Activated naive CD4-positive, alpha-beta T cell treated with anti-CD3 and anti-CD28 coated beads, Interleukin-2, amount 50 U/mL, for 16 hours (primary cell): ENCODE data around the gene CDC34.

Experiments used
- DNase-seq: peaks from one replicate; pipeline ENCODE4 v3.0.0-alpha.2; 2020

The CDC34 gene

DNA sequence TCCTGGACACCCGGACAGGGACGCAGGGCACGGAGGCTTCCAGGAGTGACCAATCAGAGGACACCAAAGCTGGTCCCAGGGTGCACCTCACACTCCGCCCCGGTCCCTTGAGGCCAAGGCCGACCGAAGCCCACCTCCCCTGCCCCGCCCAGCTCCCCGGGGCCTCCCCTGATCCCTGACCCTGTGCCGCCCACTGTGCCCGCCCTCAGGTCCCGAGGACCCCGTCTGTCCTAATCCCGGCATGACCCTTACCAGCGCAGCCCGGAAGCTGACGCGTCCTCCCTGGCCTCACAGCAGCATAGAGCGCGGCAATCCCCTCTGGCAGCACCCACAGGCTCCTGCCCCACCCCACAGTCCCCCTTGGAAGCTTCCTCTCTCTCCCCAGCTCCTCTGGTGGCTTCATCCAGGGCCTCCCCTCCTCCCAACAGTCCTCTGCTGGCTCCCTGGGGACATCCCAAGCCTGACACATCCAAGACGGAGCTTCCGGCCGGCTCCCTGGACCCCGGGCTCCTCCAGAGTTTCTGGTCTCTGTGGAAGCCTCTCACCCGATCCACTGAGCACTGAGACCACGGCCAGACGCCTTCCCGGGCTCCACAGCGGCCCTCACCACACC, 7.4 kb upstream of the CDC34 start:
- no peak for DNase-seq

DNA sequence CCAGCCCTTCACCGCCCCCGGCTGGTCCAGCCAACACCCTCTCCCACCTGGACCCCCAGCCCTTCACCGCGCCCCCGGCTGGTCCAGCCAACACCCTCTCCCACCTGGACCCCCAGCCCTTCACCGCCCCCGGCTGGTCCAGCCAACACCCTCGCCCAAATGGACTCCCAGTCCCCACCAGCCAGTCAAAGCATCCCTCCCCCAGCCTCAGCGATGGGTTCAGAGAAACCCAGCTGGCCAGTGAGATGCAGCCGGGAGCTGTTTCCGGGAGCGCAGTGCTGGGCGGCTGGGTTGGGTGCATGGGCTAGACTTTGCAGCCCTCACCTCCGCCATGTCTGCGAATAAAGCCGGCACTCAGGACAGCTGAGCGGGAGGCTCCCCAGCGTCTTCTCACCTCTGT, 6.5 kb upstream of the CDC34 start:
- no peak for DNase-seq

DNA sequence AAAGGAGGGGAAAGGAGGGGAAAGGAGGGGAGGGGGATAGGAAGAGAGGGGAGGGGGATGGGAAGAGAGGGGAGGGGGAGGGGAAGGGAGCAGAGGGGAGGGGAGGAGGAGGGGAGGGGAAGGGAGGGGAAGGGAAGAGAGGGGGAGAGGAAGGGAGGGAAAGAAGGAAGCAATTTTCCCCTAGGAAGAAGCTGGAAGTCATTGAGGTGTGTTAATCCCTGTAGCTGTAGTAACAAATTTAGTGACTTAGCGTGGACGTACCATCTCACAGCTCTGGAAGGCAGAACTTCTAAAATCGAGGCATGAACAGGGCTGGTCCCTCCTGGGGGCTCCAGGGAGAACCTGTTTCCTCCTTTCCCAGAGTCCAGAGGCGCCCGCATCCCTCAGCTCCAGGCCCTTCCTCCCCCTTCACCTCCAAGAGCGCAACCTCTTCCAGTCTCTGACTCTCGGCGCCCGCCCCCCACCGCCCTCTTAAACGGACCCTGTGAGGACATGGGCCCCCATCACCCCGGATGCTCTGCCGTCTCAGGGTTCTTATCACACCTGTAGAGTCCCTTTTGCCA, 5.6 kb upstream of the CDC34 start:
- DNase-seq: no peak

DNA sequence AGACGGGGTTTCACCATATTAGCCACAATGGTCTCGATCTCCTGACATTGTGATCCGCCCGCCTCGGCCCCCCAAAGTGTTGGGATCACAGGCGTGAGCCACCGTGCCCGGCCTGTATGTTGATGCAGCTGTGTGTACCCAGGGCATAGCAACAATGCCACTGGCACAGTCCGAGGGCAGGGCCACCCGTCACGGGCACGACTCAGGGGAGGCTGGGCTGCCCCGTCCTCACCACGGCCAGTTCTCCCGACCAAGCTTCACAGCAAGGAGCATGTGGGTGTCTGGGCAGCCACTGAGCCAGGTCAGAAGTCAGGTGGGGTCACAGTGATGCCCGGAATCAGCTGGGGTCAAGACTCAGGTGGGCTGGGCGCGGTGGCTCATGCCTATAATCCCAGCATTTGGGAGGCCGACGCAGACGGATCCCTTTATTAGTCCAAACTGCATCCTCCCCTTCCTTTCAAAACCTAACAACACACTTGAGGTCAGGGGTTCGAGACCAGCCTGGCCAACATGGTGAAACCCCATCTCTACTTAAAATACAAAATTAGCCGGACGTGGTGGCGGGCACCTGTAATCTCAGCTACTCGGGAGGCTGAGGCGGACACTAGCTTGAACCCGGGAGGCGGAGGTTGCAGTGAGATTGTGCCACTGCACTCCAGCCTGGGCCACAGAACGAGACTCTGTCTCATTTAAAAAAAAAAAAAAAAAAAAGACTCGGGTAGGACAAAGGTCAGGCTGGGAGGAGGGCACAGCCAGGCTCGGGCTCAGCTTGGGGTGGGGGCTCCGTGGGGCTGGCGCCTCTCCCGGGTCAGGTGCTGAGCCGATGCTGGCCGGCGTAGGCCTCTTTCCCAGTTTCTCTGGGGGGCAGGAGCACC, 1.2 kb upstream of the CDC34 start:
- DNase-seq: no peak

DNA sequence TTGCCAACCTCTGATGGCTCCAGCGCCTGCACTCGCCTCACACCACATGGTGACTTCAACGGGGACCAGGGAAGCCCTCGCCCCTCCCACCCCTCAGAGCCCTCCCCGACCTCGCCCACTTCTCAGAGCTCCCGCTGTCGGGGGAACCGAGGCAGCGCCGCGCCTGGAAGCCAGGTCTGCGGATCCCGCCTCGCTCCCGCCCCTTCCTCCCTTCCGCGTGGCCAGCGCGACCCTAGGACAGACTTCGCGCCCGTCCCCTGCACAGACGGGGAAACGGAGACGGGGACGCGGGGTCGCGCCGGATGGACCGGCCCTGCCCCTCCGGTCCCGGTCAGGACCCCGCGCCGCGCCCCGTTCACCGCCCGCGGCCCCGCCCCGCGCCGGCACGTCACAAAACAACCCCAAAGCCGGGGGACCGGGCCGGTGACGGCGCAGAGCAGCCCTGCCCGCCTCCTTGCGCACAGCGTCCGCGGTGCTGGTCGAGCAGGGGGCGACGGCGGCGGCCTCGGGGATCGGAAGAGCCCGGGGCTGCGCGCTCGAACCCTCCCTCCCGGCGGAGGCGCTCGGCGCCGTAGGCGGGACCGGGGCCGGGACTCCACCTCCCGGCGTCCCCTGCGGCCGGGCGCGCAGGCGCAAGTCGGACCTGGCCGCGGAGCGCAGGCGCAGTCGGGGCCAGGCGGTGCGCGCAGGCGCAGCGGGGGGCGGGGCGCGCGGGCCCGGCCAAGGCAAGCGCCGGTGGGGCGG, 379 bp upstream of the CDC34 start:
- peak; percentile 88 for DNase-seq

DNA sequence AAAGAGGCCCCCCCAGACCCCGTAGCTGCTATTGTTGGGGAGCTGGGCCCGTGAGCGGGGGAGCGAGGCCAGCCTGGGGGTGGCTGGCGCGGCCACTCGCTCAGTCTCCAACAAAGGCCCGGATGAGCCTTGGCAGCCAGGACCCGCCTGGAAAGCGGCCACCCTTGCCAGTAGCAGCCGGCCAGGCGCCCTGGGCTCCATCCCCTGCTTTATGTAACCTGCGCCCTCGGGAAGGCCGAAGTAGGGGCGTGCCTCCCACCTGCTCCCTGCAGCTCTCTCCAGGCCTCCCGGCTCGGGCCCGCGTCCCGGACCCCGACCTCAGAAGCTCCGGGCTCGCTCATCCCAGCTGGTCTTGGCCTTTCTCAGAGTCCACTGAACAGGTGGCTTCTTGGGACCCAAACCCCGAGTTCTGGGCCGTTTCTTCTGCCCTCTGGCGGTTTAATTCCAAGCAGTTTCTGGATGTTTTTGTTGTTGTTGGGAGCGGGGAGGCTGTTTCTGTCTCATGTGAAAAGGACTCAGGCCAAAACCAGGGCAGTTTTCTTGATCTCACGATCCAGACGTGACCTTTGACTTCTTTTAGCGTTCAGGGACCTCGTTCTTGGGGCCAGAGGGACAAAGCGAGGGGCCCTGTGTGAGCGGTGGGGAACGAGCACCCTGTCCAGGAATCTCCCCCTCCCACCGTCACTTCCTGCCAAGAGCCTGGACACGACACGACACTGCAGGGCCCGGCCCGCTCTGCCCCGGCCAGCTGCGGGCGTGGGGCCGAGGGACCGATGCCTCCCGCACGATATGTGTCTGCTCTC, 1.2 kb downstream of the CDC34 start:
- peak; percentile 33 for DNase-seq

DNA sequence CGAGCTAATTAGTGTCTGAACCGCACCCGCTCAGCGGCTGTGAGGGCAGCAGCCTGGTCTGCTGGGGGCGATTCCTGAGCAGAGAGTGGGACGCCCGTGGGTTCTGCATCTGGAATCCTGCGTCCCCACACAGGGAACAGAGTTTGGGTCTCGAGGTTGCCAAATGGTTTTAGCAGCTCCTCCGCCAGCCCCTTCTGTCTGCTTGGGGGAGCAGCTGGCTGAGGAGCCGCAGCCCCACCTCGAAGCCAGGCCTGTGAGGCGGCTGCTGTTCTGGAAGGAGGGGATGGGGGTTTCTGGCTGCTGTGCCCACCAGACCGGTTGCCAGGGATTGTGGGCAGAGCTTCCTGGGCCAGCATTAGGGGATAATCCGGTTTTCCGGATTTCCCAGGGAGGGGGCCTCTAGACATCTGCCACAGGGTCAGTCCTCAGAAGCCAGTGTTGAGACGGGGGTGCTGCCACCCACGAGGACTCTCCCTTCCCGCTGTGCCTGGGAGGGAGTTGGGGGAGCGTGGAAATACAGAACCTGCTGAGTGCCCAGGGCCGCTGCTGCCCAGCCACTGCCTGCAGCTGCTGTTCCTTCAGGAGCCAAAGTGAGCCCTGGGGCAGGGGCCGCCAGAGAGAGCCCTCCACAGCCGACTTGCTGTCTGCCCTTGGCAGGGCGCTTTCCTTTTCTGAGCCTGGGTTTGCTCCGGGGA, 2.0 kb downstream of the CDC34 start:
- DNase-seq: no peak

DNA sequence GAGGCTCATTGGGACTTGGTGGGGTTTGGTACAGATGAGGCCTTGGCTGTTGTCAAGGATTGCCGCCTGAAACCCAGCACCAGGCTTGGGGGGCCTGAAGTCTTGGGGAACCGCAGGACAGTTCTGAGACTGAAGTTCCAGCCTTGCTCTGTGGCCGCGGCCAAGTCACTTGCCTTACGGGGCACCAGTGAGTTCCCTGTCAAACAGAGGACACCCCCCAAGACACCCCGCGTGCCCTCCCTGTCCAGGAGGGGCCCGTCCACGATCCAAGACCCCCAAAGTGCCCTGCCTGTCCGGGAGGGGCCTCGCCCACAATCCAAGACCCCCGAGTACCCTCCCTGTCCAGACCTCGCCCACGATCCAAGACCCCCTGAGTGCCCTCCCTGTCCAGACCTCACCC, 2.5 kb downstream of the CDC34 start:
- no peak for DNase-seq

DNA sequence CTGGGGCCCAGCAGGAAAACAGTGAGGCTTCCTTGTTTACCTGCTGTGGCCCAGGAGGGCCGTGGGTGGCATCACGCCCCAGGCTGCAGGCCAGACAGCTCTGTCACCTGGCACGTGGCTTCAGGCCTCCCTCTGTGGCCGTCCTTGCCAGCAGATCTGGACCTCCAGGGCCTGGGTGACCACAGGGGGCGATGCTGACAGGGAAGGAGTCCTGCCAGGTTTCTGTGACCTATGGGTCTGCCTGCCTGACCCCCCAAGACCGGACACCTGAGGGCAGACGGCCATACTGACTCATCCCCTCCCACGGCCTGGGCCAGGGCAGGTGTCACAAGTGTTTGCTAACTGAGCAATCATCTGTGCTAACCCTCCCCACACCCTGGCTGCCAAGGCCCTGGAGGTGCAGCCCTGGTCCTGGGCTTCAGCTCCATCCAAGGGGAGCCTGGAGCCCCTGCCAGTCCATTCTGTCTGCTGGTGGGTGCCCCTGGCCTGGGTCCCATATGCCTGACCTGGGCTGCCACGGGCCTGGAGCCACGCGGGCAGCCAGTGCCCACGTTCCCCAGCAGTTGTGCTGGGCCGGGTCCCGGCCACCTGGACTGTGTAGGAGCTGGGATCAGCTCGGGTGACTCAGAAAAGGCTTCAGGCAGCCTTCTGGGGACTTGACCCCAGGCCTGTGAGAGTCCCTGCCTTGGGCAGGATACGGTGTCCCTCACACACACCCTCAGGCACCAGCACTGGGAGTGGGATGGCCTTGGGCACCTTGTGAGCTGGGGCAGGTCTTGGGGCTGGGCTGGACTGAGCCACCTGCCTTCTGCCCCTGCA, 3.7 kb downstream of the CDC34 start:
- DNase-seq: no peak

DNA sequence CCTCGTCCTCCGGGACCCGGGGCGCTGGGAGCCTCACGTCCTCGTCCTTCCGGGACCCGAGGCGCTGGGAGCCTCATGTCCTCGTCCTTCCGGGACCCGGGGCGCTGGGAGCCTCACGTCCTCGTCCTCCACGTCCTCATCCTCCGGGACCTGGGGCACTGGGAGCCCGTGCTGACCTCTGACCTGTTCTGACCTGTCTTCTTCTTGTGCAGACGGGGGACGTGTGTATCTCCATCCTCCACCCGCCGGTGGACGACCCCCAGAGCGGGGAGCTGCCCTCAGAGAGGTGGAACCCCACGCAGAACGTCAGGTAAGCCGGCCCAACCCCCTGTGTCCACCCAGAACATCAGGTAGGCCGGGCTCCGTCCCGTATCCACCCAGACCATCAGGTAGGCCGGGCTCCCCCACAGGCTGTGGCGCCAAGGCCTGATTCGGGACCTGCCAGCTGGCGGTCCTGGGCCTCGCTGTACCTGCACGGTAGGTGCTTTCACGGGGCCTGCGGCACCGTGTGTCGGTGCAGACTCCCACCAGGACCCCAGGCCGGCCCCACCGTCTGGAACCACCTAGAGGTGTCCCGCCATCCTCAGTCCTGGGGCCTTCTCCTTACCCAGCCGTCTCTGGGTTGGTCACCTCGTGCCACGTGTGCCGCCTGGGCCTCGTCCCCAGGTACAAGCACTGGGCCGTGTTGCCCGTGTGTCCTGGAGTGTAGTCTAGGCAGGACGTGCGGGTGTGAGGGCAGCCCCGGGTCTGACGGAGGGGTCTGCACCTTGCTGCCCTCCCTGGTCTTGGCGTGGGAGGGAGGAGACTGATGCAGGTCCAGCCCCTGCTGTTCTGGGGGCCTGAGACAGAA, 4.7 kb downstream of the CDC34 start:
- no peak for DNase-seq

DNA sequence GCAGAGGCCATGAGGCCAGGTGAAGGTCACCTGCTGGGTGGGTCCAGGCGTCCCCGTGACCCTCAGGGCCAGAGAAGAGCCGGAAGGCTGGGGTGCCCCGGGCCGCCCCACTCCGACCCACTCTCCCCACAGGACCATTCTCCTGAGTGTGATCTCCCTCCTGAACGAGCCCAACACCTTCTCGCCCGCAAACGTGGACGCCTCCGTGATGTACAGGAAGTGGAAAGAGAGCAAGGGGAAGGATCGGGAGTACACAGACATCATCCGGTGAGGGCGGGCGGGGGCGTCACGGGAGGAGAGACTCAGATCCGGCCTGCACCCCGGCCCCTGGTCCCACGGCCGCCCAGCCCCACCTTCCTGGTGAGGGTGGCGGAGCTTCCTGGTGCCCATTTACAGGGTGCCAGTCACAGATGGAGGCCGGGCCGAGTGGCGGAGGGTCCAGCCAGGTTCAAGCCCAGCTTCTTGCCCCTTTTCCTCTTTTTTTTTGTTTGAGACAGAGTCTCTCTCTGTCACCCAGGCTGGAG, 5.4 kb downstream of the CDC34 start:
- no peak for DNase-seq

DNA sequence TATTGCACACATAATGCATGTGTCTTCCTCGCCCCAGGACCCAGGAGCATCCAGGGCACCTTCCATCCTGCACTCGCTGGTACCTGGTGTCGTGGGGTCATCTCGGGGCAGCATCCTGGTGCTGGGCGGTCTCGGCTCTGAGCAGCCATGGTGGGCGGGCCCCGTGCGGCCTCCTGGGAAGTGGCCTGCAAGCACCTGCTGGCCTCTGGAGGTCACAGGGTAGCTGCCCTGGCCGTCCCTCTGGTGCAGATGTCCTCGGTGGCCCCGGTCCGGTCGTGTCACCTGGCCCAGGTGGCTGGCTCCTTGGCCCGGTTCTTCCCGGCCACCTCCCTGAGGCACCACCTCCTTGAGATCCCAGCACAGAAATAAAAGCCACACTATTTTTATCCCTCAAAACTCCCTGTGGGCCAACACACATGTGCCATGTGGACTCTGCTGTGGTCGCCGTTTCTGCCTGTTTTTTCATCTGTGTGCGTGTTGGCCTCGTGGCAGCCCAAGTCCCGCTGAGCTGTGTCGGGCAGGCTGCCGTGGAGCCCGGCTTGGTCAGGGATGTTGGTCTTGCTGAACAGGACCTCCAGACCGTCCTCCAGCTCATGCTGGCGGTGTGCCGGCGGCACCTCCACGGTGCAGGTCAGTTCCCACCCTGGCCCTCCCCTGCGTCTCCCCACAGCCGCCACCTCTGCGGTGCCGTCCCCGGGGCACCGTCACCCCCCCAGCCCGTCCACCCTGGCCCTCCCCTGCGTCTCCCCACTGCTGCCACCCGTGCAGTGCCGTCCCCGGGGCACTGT, 7.3 kb downstream of the CDC34 start:
- no peak for DNase-seq

DNA sequence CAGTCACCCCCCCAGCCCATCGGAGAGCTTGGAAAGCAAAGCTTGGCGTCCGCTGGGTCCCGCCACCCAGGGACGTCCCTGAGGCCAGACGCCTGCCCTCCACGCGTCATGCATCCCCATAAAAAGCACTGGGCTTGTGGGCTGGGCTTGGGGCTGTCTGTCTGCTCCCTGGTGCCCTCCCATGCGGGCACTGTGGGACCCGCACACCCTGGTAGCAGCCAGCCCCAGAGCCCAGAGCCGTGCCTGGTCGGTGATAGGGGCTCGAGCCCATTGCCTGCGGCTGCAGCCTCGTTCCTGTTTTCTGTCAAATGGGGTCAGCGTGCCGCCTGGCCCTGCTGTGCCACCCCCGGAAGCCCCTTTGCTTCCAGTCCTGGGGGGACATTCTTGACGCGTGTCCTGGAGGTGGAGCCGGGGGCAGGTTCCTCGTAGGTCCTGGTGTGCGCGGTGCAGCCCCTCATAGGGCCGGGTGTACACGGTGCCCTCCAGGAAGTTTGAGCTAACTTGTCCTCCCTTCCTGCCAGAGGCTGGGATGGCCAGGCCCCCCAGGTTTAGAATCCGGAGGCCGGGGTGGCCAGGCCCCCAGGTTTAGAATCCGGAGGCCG, 8.0 kb downstream of the CDC34 start:
- DNase-seq: no peak

DNA sequence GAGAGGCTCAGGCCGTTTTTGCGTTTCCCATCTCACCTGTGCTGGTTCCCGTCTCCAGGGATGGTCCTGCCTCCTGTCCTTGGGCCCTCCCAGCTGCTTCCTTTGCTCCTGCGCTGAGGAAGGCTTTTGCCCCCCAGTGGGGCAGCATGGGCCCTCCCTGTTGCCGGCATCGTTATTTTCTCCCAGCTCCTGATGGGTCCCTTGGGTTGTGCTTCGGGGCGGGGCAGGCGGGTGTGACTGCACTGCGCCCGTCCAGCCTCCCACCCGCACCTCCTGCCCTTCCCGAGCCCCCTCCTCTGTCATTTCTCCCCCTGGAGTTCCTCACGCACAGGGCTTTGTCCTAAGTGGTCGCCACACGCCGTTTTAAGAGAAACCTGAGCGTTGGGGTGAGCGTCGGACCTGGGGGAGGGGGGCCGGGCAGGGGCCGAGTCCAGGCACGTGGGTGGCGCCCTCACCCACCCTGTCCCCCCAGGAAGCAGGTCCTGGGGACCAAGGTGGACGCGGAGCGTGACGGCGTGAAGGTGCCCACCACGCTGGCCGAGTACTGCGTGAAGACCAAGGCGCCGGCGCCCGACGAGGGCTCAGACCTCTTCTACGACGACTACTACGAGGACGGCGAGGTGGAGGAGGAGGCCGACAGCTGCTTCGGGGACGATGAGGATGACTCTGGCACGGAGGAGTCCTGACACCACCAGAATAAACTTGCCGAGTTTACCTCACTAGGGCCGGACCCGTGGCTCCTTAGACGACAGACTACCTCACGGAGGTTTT, 9.5 kb downstream of the CDC34 start:
- no peak for DNase-seq

DNA sequence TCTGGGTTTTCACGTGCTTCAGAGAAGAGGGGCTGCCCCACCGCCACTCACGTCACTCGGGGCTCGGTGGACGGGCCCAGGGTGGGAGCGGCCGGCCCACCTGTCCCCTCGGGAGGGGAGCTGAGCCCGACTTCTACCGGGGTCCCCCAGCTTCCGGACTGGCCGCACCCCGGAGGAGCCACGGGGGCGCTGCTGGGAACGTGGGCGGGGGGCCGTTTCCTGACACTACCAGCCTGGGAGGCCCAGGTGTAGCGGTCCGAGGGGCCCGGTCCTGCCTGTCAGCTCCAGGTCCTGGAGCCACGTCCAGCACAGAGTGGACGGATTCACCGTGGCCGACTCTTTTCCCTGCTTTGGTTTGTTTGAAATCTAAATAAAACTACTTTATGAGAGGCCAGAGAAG, 10.1 kb downstream of the CDC34 start:
- DNase-seq: no peak

DNA sequence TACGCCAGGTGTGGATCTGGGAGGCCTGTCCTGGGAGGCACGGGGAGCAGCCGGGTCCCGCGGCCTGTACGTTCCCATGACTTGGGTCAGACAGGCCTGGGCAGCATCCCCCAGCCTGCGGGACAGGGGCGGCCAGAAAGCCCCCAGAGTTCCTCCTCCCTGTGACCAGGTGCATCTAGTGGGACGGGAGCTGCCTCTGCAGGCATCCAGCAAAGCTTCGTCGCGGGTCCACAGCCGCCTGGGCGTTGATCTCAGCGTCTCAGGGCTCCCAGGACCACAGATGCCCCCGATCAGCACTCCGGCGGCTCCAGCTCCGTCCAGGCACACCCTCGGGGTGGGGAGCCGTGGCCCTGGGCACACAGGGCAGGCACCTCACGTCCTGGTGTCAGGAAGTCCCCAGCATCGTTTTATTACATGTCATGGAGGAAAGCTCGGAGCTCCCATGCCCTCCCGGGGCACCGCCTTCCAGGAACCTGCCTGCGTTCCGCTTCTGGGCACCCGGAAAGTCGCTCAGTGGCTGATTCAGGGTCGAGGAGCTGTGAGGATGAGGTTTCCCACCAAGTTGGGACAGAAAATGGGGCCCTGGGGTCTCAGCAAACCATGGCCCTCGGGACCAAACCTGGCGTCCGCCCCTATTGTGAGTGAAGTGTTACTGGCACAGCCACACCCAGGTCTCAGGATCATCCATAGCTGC, 10.8 kb downstream of the CDC34 start:
- DNase-seq: no peak
